GM18951 (cell line): ENCODE data around the gene SLC25A40.
"Not testable (repeated sequence)": the region's sequence is repeated elsewhere in the genome, so short reads cannot be mapped to it uniquely, and the experiment has no call there.

Experiments used
- POLR2A ChIP-seq: IDR thresholded peaks from 4 replicates; pipeline ENCODE4 v1.6.1; 2011; ENCODE audit warnings: mild to moderate bottlenecking; ENCODE audit not compliant: insufficient read length, insufficient read depth; ENCODE audit errors: extremely low read depth
- in situ Hi-C: fragments of 300-500 bp; cut with MboI; formaldehyde crosslinking; loops from one replicate; pipeline ENCODE4 v1.12.0; 2022; ENCODE audit warnings: low sequenced_read_pairs, mixed read lengths, inconsistent platforms; ENCODE audit not compliant: unreplicated experiment

The SLC25A40 gene

GRCh38 chr7:87850836-87851593 is 25.1 kb downstream of the SLC25A40 start:
- in situ Hi-C loops: no loop called here
- TF ChIP-seq POLR2A: no peak

DNA sequence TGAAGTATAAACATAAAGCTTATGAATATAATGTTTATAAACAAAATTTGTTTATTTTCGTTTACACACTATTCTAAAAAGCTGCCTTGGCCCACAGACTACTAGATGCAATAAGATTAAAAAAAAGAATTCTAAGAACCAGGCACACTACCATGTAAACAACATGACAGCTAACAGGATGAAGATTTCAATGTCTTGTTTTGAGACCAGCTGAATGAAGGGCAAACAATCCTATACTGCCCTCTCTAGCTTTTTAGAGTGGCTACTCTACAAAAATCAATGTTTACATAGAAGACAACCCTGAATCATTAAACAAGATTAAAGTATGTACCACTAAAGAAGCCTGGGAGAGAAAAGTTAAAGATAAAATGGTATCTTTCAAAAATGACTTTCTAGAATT is 38.6 kb downstream of the SLC25A40 start:
- in situ Hi-C loops: no loop called here
- no peak for TF ChIP-seq POLR2A

- in situ Hi-C loops: no loop called here
- TF ChIP-seq POLR2A: no peak
Observed at GRCh38 chr7:87833130-87833529, 43.0 kb downstream of the SLC25A40 start.

GRCh38 chr7:87831097-87831496 is 45.1 kb downstream of the SLC25A40 start:
- TF ChIP-seq POLR2A: no peak
- in situ Hi-C loops: no loop called here

GRCh38 chr7:87828383-87828782 is 47.8 kb downstream of the SLC25A40 start:
- in situ Hi-C loops: not testable (repeated sequence)

GRCh38 chr7:87825369-87825768 is 50.8 kb downstream of the SLC25A40 start:
- in situ Hi-C loops: not testable (repeated sequence)

DNA sequence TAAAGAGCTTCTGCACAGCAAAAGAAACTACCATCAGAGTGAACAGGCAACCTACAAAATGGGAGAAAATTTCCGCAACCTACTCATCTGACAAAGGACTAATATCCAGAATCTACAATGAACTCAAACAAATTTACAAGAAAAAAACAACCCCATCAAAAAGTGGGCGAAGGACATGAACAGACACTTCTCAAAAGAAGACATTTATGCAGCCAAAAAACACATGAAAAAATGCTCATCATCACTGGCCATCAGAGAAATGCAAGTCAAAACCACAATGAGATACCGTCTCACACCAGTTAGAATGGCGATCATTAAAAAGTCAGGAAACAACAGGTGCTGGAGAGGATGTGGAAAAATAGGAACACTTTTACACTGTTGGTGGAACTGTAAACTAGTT is 54.1 kb downstream of the SLC25A40 start:
- in situ Hi-C loops: not testable (repeated sequence)

DNA sequence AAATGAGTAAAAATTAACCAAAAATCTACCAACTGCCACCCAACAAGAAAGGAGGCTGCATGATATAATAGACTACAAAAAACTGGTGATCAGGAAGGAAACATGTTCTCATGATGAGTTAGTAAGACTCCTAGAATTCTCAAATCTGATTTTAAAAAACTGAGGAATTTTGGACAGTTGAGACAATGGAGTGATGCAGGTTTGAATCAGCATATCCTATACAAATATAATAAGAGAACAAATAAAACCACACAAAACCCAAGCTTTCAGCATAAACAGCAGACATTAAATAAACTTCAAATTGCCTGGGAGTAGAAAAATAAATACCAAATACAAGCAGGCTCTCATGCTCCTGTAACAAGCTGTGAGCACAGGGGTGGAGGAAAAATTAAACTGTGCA is 57.8 kb downstream of the SLC25A40 start:
- no peak for TF ChIP-seq POLR2A
- in situ Hi-C loops: no loop called here

- in situ Hi-C loops: no loop called here
- TF ChIP-seq POLR2A: no peak
Observed at GRCh38 chr7:87816389-87816788, 59.8 kb downstream of the SLC25A40 start.

DNA sequence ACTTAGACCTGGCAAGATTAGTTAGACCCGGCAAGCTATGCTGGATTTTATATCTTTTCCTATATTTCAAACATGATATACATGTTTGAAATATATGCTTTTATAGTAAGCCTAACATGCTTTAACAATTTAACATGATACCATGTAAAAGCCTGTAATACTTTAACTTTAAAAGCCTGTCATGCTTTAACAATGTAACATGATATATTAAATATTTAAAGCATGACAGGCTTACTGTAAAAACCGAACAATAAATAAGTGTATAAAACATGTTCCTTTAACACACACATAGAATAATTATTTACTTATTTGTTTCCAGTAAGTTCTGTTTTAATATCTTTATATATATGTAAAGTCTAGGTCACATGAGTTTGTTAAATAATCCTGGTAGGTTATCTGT is 65.4 kb downstream of the SLC25A40 start:
- no peak for TF ChIP-seq POLR2A
- in situ Hi-C loops: no loop called here

DNA sequence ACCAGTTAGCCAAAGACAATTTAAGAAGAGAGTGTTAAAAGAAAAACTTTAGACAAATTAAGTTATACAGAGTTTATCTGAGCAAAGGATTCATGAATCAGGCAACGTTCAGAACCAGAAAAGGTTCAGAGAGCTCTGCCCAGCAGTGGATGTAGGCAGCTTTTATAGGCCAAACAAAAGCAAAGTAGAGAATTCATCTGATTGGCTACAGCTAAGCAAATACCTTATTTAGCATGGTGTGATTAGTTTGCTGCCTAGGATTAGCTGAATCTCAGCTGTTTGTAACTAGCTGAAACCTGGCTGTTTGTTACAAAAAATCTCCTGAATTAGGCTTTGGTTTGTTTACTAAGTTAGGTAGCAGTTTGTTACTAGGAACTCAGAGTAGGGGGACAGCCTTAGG is 66.0 kb downstream of the SLC25A40 start:
- no peak for TF ChIP-seq POLR2A
- in situ Hi-C loops: no loop called here

DNA sequence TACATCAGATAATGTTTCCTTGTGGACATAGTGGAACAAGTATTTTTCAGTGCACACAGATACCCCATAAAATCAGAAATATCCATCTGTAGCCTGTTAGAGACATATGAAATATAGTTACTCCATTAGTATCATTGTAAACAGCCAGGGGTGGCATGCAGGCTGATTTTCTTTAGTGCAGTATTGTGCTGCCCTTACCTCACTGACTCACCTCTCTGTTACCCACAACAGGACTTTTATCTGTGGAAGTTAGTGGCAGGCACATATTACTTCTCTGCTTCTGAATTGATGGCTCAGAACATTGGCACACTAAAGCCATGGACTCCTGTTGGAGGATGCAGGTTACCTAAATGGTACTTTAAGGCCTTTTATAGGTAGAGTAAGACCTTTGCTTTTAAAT is 70.0 kb downstream of the SLC25A40 start:
- TF ChIP-seq POLR2A: no peak
- in situ Hi-C loops: no loop called here

DNA sequence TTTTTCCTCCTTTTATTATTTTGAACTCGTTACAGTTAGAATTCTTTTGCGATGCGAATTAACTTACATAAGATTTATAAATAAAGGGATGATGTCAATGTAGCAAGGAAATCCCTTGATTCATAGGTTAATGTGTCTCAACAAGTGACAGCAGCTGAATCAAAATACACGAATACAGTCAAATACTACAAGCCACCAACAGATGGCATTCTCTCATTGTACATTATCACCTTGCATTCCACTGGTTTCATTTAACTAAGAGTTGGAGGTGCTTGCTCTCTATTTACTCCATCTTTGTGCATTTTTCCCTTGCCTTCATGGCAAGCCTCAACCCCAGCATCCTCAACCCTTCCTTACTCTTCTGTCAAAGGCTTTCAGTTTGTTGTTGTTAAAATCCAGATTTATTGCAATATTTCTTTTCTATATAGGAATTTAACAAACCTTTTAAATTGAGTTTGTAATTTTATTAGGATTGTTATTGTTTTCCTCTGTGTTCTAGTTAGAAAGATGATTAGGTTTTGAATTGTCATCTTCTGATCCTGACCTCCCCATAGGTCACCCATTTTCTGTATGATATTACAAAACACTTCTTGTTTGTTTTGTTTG is 78.3 kb downstream of the SLC25A40 start:
- TF ChIP-seq POLR2A: no peak
- in situ Hi-C loops: no loop called here

- TF ChIP-seq POLR2A: no peak
- in situ Hi-C loops: no loop called here
Observed at GRCh38 chr7:87797395-87797794, 78.8 kb downstream of the SLC25A40 start.
